ENCODE data around the gene SPDYC.
A peak's percentile ranks its signal among the peaks of the same experiment; 100 is the strongest.

Gene SPDYC, protein sequence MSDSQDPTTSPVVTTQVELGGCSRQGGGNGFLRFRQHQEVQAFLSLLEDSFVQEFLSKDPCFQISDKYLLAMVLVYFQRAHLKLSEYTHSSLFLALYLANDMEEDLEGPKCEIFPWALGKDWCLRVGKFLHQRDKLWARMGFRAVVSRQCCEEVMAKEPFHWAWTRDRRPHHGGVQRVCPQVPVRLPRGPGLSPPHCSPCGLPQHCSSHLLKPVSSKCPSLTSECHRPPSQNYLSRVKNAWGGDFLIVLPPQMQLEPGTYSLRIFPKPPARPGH

DNA sequence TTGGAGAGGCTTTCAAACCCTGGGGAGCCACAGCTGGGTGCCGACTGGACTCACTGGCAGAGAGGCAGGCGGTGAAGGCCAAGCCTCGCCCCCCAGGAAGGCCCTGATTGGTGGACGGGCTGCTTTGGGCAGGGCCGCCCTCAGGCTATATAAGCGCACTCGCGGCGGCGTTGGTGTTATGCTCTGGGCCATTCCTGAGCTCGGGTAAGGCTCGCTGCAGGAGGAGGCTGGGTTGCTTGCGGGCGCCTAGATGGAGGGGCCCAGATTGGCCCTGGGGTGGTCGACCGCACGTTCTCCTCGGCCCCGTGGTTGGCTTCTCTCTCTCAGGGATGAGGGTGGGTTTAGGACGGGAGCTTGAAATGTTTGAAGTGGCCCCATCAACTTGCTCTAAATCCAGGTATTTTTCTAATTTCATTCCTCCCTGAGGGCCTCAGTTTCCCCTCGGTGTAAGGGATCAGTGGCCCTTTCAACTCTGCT is at the start of gene SPDYC:
TSS of gene SPDYC (plus strand) at position 176 of the 477 bp plus-strand sequence. CDS start 1,125 bp downstream, outside the sequence.
- peak; percentile 77 for DNase-seq (ENCODE audit: low spot score)

DNA sequence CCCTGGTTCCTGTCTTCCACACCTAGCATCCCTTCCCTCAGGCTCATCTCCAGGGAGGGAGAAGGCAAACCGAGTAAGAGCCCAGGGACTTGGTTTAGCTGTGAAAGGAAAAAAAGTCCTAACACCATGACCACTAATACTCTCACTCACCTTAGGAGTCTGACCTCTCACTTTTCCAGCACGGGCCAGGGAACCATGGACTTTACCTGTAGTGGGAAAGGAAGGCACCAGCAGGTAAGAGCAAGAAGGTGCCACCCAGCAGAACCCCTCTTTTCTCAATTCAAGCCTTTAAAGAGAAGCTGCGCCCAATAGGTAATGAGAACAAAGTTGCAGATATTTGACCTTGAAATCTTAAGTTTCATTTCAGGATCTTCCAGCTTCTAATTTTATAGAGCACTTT is 49.2 kb upstream of the SPDYC start:
- DNase-seq (ENCODE audit: low spot score): no peak

GRCh38 chr11:65121447-65121864 is 48.6 kb upstream of the SPDYC start:
- DNase-seq (ENCODE audit: low spot score): no peak

DNA sequence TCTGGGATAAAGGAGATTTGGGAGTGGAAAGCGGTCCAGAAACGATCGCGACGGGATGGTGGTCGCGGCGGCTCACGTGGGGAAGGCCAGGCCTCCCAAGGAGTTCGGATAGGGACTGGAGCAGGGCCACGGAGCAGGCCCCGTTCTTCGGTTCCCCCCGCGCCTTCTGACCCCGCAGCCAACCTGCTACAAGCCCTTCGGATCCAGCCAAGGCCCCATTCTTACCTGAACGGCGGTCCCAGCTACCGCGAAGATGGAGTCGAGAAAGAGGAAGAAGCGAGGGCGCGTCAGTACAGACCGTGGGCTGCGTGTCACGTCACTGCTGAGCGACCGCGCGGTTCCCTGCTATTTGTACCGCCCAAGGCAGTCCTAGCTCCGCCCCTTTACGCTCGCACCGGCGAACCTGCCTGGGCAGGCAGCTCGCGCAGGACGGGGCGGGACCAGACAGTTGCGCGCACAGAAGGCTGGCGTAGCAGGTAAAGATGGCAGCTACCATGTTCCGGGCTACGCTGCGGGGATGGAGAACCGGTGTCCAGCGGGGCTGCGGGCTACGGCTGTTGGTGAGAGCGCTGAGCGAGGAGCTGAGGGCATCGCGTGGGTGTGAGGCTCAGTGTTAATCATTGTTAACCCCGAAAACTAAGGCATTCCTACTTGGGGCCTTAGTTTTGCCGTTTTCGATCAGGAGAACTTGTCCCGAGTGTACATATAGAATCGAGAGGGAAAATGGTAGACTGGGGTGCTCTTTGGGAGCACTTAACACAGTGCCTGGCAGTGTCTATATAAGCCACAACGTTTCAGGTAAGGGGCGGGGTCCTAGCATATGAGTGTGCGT is 48.0 kb upstream of the SPDYC start, which contains the start of the genes FAU and MRPL49:
TSS of gene FAU (minus strand) at position 270 of the 832 bp plus-strand sequence. CDS start 321 bp downstream, outside the sequence.
TSS of gene MRPL49 (plus strand) at position 457 of the 832 bp plus-strand sequence. CDS start at position 483, 26 bp downstream.
- peak; percentile 95 for DNase-seq (ENCODE audit: low spot score)

GRCh38 chr11:65124480-65125196 is 45.4 kb upstream of the SPDYC start:
- DNase-seq (ENCODE audit: low spot score): no peak

DNA sequence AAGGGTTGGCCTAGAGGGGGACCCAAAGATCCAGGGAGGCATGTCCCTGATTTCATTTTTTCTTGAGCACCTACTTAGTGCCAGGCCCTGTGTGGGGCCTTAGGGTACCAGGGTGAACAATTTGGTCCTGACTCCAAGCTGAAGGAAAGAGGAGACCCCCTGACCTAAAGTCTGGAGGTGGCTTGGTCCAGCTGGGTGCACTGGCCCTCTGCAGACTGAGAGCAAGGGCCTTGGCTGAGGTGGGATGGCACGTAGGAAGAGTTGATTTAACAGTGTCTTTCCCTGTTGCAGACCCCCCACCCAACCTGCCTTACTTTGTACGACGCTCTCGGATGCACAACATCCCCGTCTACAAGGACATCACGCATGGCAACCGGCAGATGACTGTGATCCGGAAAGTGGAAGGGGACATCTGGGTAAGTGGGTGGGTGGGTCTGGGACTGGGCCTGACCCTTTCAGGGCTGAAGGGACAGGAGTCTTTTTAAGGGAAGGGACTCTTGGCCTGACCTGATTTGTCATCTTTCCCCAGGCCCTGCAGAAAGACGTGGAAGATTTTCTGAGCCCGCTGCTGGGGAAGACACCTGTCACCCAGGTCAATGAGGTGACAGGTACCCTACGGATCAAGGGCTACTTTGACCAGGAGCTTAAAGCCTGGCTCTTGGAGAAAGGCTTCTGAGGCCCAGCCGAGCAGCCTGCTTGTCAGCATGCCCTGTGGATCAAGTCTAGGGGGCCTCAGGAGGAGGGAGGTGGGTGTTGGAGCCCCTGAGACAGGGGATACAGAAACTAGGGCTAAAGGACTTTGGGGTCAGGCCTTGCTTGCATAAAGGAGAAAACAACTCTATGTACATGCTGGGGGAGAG is 44.6 kb upstream of the SPDYC start:
- DNase-seq (ENCODE audit: low spot score): no peak

DNA sequence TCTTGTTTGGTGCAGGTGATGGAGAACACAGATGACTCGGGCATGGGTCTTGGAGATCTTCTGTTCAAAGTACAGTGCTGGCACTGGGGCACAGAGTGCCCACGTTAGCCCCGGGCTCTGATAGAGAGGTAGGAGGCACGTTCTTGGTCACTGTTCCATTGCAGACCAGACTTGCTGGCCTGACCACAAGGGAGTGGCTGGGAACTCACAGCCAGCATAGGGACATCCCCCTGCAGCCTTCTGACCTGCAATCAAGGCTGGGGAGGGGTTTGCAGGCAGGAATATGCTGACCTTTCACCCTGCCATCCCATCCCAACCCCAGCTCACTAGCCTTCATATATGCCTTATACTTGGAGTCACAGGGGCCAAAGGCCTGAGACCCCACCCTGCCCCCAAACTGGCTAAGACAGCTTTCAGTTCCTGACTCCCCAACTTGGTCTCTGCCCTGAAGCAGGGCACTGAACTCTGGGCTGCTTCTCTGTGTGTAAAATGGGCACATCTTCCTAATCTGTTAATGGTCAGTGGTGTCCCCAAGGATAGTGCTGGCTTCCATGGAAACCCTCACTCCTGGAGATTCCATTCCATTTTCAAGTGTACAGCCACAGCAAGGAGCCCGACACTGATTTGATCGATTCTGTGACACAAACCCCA is 43.3 kb upstream of the SPDYC start:
- DNase-seq (ENCODE audit: low spot score): no peak

DNA sequence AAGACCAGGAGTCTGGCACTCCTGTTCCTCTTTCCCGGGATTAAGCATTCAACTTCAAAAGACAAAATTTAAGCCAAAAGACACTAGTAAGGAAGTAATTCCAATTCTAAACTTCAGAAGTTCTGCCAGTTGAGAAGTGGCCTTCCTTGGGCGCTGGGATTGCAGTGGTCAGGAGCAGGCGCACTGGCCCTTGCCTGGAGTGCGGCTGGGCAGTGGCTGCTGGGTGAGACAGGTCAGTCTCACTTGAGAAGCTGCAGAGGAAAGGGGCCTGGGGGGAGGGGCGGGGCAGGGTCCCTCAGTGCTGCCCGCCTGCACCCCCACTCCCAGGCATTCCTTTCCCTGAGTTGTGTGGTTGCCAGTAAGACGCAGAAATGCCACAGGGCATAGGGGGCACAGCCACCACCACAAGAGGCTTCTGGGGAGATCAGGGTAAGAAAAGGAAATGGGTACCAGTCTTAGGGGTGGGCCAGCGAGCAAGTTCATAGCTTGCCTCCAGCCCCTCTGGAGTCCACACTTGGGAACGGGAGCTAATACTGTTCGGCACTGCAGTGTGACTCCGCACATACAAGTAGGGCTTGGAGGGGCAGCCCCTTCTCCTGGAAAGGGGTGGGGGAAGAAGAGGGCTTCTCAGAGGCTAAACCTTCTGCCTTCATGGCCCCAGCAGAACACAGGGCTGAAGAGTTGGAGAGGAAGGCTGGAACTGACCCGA is 42.4 kb upstream of the SPDYC start:
- no peak for DNase-seq (ENCODE audit: low spot score)

- no peak for DNase-seq (ENCODE audit: low spot score)
Measured at GRCh38 chr11:65128182-65129145, 41.6 kb upstream of the SPDYC start.

GRCh38 chr11:65129649-65130441 is 40.2 kb upstream of the SPDYC start:
- DNase-seq (ENCODE audit: low spot score): no peak

- DNase-seq (ENCODE audit: low spot score): no peak
Measured at GRCh38 chr11:65130631-65131416, 39.2 kb upstream of the SPDYC start.

GRCh38 chr11:65131417-65131776 is 38.6 kb upstream of the SPDYC start:
- no peak for DNase-seq (ENCODE audit: low spot score)

DNA sequence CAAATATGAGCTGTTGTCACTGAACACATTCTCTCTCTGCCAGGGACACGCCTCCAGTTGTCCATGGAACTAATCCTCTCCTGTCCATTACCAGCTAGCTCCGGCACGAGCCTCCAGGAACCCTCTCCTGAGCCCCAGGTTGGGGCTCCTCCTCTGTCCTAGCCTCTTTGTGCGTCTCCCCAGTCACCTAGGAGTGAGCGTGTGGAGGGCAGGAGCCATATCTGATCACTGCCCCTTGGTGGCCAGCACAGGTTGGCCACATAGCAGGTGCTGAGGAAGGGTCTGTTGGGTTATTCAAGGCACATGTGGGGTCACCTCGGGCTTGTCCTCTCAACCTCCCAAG is 38.2 kb upstream of the SPDYC start:
- no peak for DNase-seq (ENCODE audit: low spot score)

GRCh38 chr11:65132238-65132987 is 37.6 kb upstream of the SPDYC start:
- no peak for DNase-seq (ENCODE audit: low spot score)

DNA sequence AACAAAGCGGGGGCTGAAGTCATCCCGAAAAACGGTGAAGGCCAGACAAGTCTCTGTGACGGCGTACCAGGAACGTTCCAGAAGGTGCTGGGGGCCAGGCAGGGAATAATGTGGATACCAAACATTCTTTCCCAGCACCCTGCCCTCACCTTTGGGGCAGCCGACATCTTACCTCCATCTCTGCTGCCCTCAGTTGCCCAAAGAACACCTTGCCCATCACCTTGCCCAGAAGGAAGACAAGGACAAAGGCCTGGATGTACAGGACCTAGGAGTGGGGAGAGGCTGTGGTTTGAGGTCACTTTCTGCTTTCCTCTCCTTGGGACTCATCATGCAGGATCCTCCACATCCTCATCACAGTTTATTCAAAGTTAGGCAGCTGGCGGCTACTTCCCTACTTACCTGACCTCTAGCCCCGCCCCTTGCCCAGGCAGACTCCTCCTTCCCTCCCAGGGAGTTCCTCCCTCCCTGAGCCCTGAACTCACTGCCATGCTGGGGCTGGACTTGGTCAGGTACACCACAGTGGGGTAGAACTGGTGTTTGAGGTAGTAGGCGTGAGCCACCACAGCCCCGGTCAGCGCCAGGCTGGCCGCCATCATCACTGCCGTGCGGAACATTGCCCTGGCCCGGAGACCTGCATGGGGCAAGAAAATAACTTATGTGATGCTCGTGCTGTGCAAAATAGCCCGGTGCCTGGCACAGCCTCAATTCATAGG is 36.9 kb upstream of the SPDYC start:
- peak; percentile 72 for DNase-seq (ENCODE audit: low spot score)

- no peak for DNase-seq (ENCODE audit: low spot score)
Measured at GRCh38 chr11:65133724-65134123, 36.3 kb upstream of the SPDYC start.
